ENCODE data around the gene DDIAS.
"Not testable (repeated sequence)": the region's sequence is repeated elsewhere in the genome, so short reads cannot be mapped to it uniquely, and the experiment has no call there.

DNA sequence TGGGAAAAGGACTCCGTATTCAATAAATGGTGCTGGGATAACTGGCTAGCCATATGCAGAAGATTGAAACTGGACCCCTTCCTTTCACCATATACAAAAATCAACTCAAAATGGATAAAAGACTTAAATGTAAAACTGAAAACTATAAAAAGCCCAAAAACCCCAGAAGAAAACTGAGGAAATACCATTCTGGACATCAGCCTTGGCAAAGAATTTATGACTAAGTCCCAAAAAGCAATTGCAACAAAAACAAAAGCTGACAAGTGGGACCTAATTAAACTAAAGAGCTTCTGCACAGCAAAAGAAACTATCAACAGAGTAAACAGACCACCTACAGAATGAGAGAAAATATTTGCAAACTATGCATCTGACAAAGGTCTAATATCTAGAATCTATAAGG, 46.6 kb upstream of the DDIAS start:
- TF ChIP-seq CTCF (IDR thresholded peaks at IDR 0.05; ENCODE audit: low read depth, low read length); POLR2A (IDR thresholded peaks at IDR 0.05; ENCODE audit: extremely low read depth, insufficient read length); MYC (IDR thresholded peaks at IDR 0.05; ENCODE audit: low read depth, low read length): not testable (repeated sequence)
- TF ChIP-seq, protein P1, sequence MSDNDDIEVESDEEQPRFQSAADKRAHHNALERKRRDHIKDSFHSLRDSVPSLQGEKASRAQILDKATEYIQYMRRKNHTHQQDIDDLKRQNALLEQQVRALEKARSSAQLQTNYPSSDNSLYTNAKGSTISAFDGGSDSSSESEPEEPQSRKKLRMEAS (IDR thresholded peaks at IDR 0.05; ENCODE audit: low read depth, low read length) = not testable (repeated sequence)
